CD14-positive monocyte (primary cell): Measurements from ENCODE around the gene AP4E1. TPM values are rescaled to one million over a fixed set of nuclear protein-coding genes. Genes with fewer than 3 reads are reported as not detected.
A peak's percentile ranks its signal among the peaks of the same experiment; 100 is the strongest.

Source experiments
- DNase-seq, 3 donors: peaks; one replicate each; pipeline ENCODE4 v3.0.0-alpha.2; 2011 to 2022
- H2AFZ ChIP-seq: 2 replicates; pipeline ENCODE4 v1.6.0; 2012; ENCODE audit warnings: mild to moderate bottlenecking, low read depth, low read length, inconsistent platforms; ENCODE audit not compliant: insufficient read depth, poor library complexity, severe bottlenecking
- H3K27ac ChIP-seq, 2 donors: 1 replicate in 1 of 2; 2 replicates in 1 of 2; pipeline ENCODE4 v1.5.1; 2012 to 2013; ENCODE audit warnings: low read length in 2 of 2, control low read depth in 1 of 2, inconsistent platforms in 1 of 2, low read depth in 1 of 2, mild to moderate bottlenecking in 1 of 2
- H3K27me3 ChIP-seq, 2 donors: one replicate each; pipeline versions ENCODE4 v1.6.0 to v1.6.1; 2011 to 2013; ENCODE audit warnings: low read length in 2 of 2; ENCODE audit not compliant: control insufficient read depth in 2 of 2, insufficient read depth in 2 of 2
- H3K36me3 ChIP-seq, 2 donors: replicated peaks in 1 of 2; 1 replicate in 1 of 2; 2 replicates in 1 of 2; pipeline versions ENCODE4 v1.5.1 to v1.6.1; 2012 to 2013; ENCODE audit warnings: low read length in 2 of 2, control low read depth in 1 of 2, inconsistent platforms in 1 of 2, mild to moderate bottlenecking in 1 of 2; ENCODE audit not compliant: insufficient read depth in 2 of 2, control insufficient read depth in 1 of 2
- H3K4me1 ChIP-seq, 2 donors: 1 replicate in 1 of 2; 2 replicates in 1 of 2; pipeline versions ENCODE4 v1.5.1 to v1.6.1; 2012 to 2013; ENCODE audit warnings: low read length in 2 of 2, control low read depth in 1 of 2, inconsistent platforms in 1 of 2, mild to moderate bottlenecking in 1 of 2, moderate library complexity in 1 of 2; ENCODE audit not compliant: insufficient read depth in 2 of 2, control insufficient read depth in 1 of 2
- H3K4me2 ChIP-seq: replicated peaks from 2 replicates; pipeline ENCODE3; 2012; ENCODE audit warnings: low read length, moderate library complexity, mild to moderate bottlenecking; ENCODE audit not compliant: poor library complexity, severe bottlenecking; ENCODE audit errors: extremely low read depth
- H3K4me3 ChIP-seq, 3 experiments: fragments of 200-600 bp in 1 of 3; sonication (generic) in 1 of 3; replicated peaks in 1 of 3; 1 replicate in 2 of 3; 2 replicates in 1 of 3; pipeline ENCODE4 v1.5.1; 2011 to 2013; ENCODE audit warnings: low read length in 3 of 3, mild to moderate bottlenecking in 3 of 3, control low read depth in 2 of 3, low read depth in 2 of 3, inconsistent platforms in 1 of 3, moderate library complexity in 1 of 3
- H3K79me2 ChIP-seq: 2 replicates; pipeline ENCODE4 v1.6.0; 2012; ENCODE audit warnings: mild to moderate bottlenecking, control low read depth, inconsistent platforms, low read length, moderate library complexity; ENCODE audit not compliant: insufficient read depth
- H3K9ac ChIP-seq: 2 replicates; pipeline ENCODE4 v1.6.0; 2017; ENCODE audit warnings: low read length, mild to moderate bottlenecking; ENCODE audit not compliant: insufficient read depth, poor library complexity, severe bottlenecking
- H3K9me3 ChIP-seq, 2 donors: replicated peaks in 1 of 2; 1 replicate in 1 of 2; 2 replicates in 1 of 2; pipeline versions ENCODE4 v1.5.1 to v1.6.1; 2012 to 2013; ENCODE audit warnings: low read length in 2 of 2, control low read depth in 1 of 2; ENCODE audit not compliant: control insufficient read depth in 1 of 2, insufficient read depth in 1 of 2
- H4K20me1 ChIP-seq: 2 replicates; pipeline ENCODE4 v1.6.0; 2012; ENCODE audit warnings: mild to moderate bottlenecking, low read length, control low read depth, moderate library complexity; ENCODE audit not compliant: insufficient read depth
- H3K27ac Mint-ChIP-seq, 7 donors: one replicate each; pipeline ENCODE4 v1.8.0; 2020; ENCODE audit warnings: mild to moderate bottlenecking in 7 of 7, mixed read lengths in 7 of 7, moderate library complexity in 6 of 7, inconsistent platforms in 2 of 7
- H3K27me3 Mint-ChIP-seq, 3 donors: one replicate each; pipeline ENCODE4 v1.8.0; 2021 to 2022; ENCODE audit warnings: low read depth in 3 of 3, mild to moderate bottlenecking in 3 of 3, mixed read lengths in 3 of 3, moderate library complexity in 3 of 3, inconsistent platforms in 1 of 3
- H3K36me3 Mint-ChIP-seq, 2 donors: one replicate each; pipeline ENCODE4 v1.8.0; 2020; ENCODE audit warnings: mixed read lengths in 2 of 2, inconsistent platforms in 1 of 2, mild to moderate bottlenecking in 1 of 2
- H3K4me1 Mint-ChIP-seq: one replicate; pipeline ENCODE4 v1.8.0; 2020; ENCODE audit warnings: mild to moderate bottlenecking, mixed read lengths
- H3K4me3 Mint-ChIP-seq, 2 donors: one replicate each; pipeline ENCODE4 v1.8.0; 2020; ENCODE audit warnings: mild to moderate bottlenecking in 2 of 2, mixed read lengths in 2 of 2, moderate library complexity in 1 of 2
- H3K9me3 Mint-ChIP-seq, 7 donors: one replicate each; pipeline ENCODE4 v1.8.0; 2020 to 2022; ENCODE audit warnings: mixed read lengths in 7 of 7, mild to moderate bottlenecking in 6 of 7, moderate library complexity in 6 of 7, inconsistent platforms in 2 of 7
- CTCF ChIP-seq: fragments of 200-600 bp; IDR thresholded peaks from one replicate; pipeline ENCODE4 v1.8.0; 2022; ENCODE audit warnings: antibody characterized with exemption, mild to moderate bottlenecking
- WGBS: methylation state at CpG from one replicate; pipeline ENCODE4 v1.1.5; 2013; ENCODE audit warnings: missing lambda C conversion rate; ENCODE audit not compliant: insufficient coverage; 5-methylcytosine and 5-hydroxymethylcytosine counted together
- intact Hi-C, 2 donors: fragments of 100-400 bp; cut with micrococcal nuclease; formaldehyde crosslinking; loops; one replicate each; pipeline versions ENCODE4 v1.15.0 to v1.15.1; 2023
- polyA plus RNA-seq, 3 donors: library from polyadenylated mRNA; depleted of rRNA in 1 of 3; unstranded in 2 of 3; stranded (reverse) in 1 of 3; fragments of 300-500 nt in 2 of 3; fragments of >200 nt in 1 of 3; fragmentation: Illumina TruSeq in 2 of 3; gene quantifications; 1 replicate in 2 of 3; 2 replicates in 1 of 3; pipeline ENCODE4 v1.2.3, GENCODE V29; 2012 to 2021

Gene AP4E1
- polyA plus RNA-seq, 3 donors = 4.1 to 7.7 (median 5.3) TPM

GRCh38 chr15:50911001-50911400, 2.5 kb downstream of the AP4E1 start:
- Histone ChIP-seq H3K27ac (peak overlapping the region; percentile 35 to 63), H3K27me3 (no peaks in the 10 kb centered on the region), H3K36me3 (peaks cover 30 to 36% of the 10 kb centered on the region in 2 donors), H3K9ac (no peak overlapping the region), H3K4me3 (peak overlapping the region in 1 of 3 experiments; percentile 95), H3K4me1 (peaks cover 43 to 47% of the 10 kb centered on the region in 2 donors), H4K20me1 (peaks cover 24% of the 10 kb centered on the region), H3K9me3 (no peaks in the 10 kb centered on the region), H3K4me2 (peak overlapping the region; percentile 23), H3K79me2 (peaks cover 56% of the 10 kb centered on the region), H2AFZ (no peak overlapping the region)
- H3K27me3 Mint-ChIP-seq = peaks cover 0 to 2% (median 0%) of the 10 kb centered on the region in 3 donors
- intact Hi-C loops = loop anchor here in 1 of 2 donors (10.0 kb wide), 1 partner anchor 556 kb away; the partner anchor contains the start of gene GABPB1
- WGBS = 100% methylated on average over 2 of the region's 2 CpGs
- peaks cover 39% of the 10 kb centered on the region for H3K4me1 Mint-ChIP-seq
- H3K36me3 Mint-ChIP-seq = peaks cover 17 to 28% of the 10 kb centered on the region in 2 donors
- H3K9me3 Mint-ChIP-seq = no peaks in the 10 kb centered on the region
- TF ChIP-seq CTCF = no peak
- DNase-seq = no peak
- H3K4me3 Mint-ChIP-seq = no peak overlapping the region
- peak overlapping the region; percentile 13 to 89 (median 72) for H3K27ac Mint-ChIP-seq

- peak; percentile 42 to 72 (median 64) for DNase-seq
- peaks cover 39% of the 10 kb centered on the region for H3K4me1 Mint-ChIP-seq
- no CpG with 5 or more reads among the region's 5 CpGs for WGBS
- Histone ChIP-seq H3K79me2 (peaks cover 56% of the 10 kb centered on the region), H3K27me3 (no peaks in the 10 kb centered on the region), H3K4me3 (peak overlapping the region in 1 of 3 experiments; percentile 13), H3K36me3 (peaks cover 36 to 42% of the 10 kb centered on the region in 2 donors), H3K9me3 (no peaks in the 10 kb centered on the region), H4K20me1 (peaks cover 24% of the 10 kb centered on the region), H2AFZ (no peak overlapping the region), H3K9ac (no peak overlapping the region), H3K4me1 (peaks cover 43 to 47% of the 10 kb centered on the region in 2 donors), H3K27ac (peak overlapping the region; percentile 35 to 63), H3K4me2 (peak overlapping the region; percentile 23)
- peak overlapping the region; percentile 19 to 89 (median 58) for H3K27ac Mint-ChIP-seq
- H3K36me3 Mint-ChIP-seq = peaks cover 22 to 32% of the 10 kb centered on the region in 2 donors
- H3K27me3 Mint-ChIP-seq = peaks cover 0 to 2% (median 0%) of the 10 kb centered on the region in 3 donors
- intact Hi-C loops = loop anchor here in 1 of 2 donors (10.0 kb wide), 1 partner anchor 557 kb away; the partner anchor contains the start of gene GABPB1
- TF ChIP-seq CTCF = no peak
- no peaks in the 10 kb centered on the region for H3K9me3 Mint-ChIP-seq
- H3K4me3 Mint-ChIP-seq = no peak overlapping the region
Measured at GRCh38 chr15:50911621-50912020, 3.1 kb downstream of the AP4E1 start.
